Right cardiac atrium (tissue), 5 donors: ENCODE measurements around the gene CCDC40. TPM values are rescaled to one million over a fixed set of nuclear protein-coding genes. Genes with fewer than 3 reads are reported as not detected.

Source experiments
- ATAC-seq, 2 donors: fragments of 200-7000 bp; cut with Tn5 transposase; one replicate each; pipeline versions ENCODE4 v1.8.0 to v1.9.1; 2020; ENCODE audit warnings: moderate library complexity in 2 of 2, mild to moderate bottlenecking in 1 of 2
- DNase-seq, 3 donors: peaks; one replicate each; pipeline ENCODE4 v3.0.0-alpha.2; 2020
- H3K27ac ChIP-seq: one replicate; pipeline ENCODE4 v1.5.1; 2013; ENCODE audit warnings: mild to moderate bottlenecking, low read length, control low read depth, moderate library complexity
- H3K27me3 ChIP-seq: one replicate; pipeline ENCODE4 v1.6.1; 2013; ENCODE audit not compliant: control insufficient read depth, insufficient read depth
- H3K4me1 ChIP-seq: one replicate; pipeline ENCODE4 v1.6.1; 2013; ENCODE audit warnings: low read length; ENCODE audit not compliant: control insufficient read depth, insufficient read depth
- H3K4me3 ChIP-seq: one replicate; pipeline ENCODE4 v1.5.1; 2013; ENCODE audit warnings: low read length, control low read depth
- H3K9me3 ChIP-seq: one replicate; pipeline ENCODE4 v1.6.1; 2013; ENCODE audit warnings: low read length; ENCODE audit not compliant: control insufficient read depth
- WGBS: extraction: QIAGEN DNeasy Blood & Tissue Kit; methylation state at CpG from one replicate; pipeline ENCODE4 v1.1.7; 2013; 5-methylcytosine and 5-hydroxymethylcytosine counted together
- intact Hi-C, 4 donors: fragments of 100-400 bp; cut with DNase I; formaldehyde crosslinking; loops; one replicate each; pipeline versions ENCODE4 v1.11.0 to v1.14.0; 2022 to 2023
- polyA plus RNA-seq: library from polyadenylated mRNA; stranded (reverse); fragments of 200-250 nt; gene quantifications from one replicate; pipeline ENCODE4 v1.2.3, GENCODE V29; 2013
- total RNA-seq, 4 donors: library from RNA; stranded (reverse); fragmentation: NEBNext Ultra II Directional; extraction: Animal tissue kit (Norgen Biotek cat#: 25700); gene quantifications; one replicate each; pipeline ENCODE4 v1.2.1, GENCODE V29; 2021
- donor health status: healthy with polysubstance abuse.
- donor health status: DM: no; HTN: yes; CAD: no.
- donor health status: DM: no; HTN: no; CAD: no.
- donor health status: DM: no; HTN: yes; CAD: no; lungs with severe emphysema.
- donor health status: DM: yes; HTN: yes; CAD: no.

The CCDC40 gene
- total and polyA plus RNA-seq, 5 donors: 4.9 to 10.0 (median 7.4) TPM

DNA sequence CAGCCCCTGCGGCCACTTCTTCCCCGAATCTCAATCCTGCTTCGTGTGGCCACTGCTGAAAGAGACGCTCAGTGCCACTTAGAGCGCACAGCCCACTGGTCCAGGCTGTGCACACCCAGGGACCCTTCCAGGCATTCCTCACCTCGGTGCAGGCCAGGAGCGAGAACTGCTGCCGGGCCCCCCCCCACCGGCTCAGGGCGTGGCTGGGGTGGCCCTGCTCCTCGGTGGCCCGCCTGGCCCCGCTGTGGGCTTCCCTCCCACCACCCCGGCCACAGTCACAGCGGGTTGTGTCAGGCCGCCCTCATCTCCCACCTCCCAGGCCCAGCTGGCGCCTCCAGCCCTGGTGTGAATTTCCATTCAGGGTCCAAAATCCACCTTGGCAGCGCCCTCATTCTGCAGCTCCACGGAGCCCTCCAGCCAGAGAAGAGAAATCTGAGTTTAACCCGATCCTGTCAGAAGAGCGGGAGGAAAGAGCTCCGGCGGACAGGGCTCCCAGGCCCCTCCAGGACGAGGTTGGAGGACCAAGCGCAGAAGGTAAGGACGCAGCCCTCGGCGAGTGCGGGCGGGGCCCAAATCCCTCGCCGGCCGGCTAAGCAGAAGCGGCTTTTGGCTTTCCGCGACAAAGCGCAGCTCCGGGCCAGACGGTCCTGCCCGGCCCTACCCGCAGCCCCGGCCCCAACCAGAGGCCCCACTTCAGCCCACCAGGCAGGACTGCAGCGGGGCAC, 12.8 kb upstream of the CCDC40 start:
- DNase-seq (peak; percentile 58 to 87 (median 87)), ATAC-seq (peak; percentile 65 to 70)
- Histone ChIP-seq H3K4me1 (no peaks in the 10 kb centered on the region), H3K27ac (no peak overlapping the region), H3K27me3 (no peaks in the 10 kb centered on the region), H3K4me3 (no peak overlapping the region), H3K9me3 (no peaks in the 10 kb centered on the region)
- intact Hi-C loops: no loop called here
- WGBS: 67% methylated on average over 43 of the region's 43 CpGs

DNA sequence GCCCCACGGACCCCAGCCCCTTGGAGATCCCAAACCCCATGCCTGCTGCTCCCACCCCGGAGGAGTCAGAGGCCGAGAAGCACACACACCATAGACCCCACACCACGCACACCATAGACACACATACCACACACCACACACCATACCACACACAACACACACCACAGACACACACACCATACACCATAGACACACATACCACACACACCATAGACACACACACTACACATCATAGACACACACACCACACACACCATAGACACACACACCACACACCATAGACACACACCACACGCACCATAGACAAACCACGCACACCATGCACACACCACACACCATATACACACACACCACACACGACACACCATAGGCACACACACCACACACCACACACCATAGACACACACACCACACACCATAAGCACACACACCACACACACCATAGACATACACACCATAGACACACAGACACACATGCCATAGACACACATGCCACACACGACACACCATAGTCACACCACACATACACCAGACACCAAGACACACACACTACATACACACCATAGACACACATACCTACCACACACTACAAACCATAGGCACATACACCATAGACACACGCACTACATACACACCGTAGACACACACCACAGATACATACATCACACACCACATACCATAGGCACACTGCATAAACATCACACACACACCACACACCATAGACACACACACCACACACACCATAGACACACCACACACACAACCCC, 12.1 kb upstream of the CCDC40 start:
- no peaks in the 10 kb centered on the region for H3K9me3 ChIP-seq
- no peaks in the 10 kb centered on the region for H3K27me3 ChIP-seq
- DNase-seq (no peak), ATAC-seq (peak; percentile 3 to 9)
- no peak overlapping the region for H3K4me3 ChIP-seq
- no peaks in the 10 kb centered on the region for H3K4me1 ChIP-seq
- intact Hi-C loops: no loop called here
- no peak overlapping the region for H3K27ac ChIP-seq
- 57% methylated on average over 10 of the region's 10 CpGs for WGBS

GRCh38 chr17:80025140-80025539, 11.3 kb upstream of the CCDC40 start:
- Histone ChIP-seq H3K27me3 (no peaks in the 10 kb centered on the region), H3K4me3 (no peak overlapping the region), H3K9me3 (no peaks in the 10 kb centered on the region), H3K4me1 (peaks cover 1% of the 10 kb centered on the region), H3K27ac (no peak overlapping the region)
- WGBS: 59% methylated on average over 11 of the region's 11 CpGs
- ATAC-seq (no peak), DNase-seq (peak in 1 of 3 donors; percentile 52)
- intact Hi-C loops: no loop called here

DNA sequence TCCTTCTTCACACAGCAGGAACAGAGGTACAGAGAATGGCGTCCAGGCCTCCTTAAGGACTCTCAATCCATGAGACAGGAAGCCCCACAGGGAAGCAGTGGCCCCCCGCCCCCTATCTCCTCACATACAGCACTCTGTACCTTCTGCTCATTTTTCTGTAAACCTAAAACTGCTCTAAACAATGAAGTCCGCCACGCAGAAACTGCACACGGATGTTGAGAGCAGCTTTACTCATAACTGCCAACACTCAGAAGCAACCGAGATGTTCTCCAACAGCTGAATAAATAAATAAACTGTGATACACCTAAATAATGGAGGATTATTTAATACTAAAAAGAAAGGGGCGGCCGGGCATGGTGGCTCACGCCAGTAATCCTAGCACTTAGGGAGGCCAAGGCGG, 10.6 kb upstream of the CCDC40 start:
- Histone ChIP-seq H3K4me1 (peaks cover 2% of the 10 kb centered on the region), H3K4me3 (no peak overlapping the region), H3K27ac (no peak overlapping the region), H3K27me3 (no peaks in the 10 kb centered on the region), H3K9me3 (no peaks in the 10 kb centered on the region)
- intact Hi-C loops: no loop called here
- WGBS: 79% methylated on average over 10 of the region's 10 CpGs
- peak in 1 of 3 donors; percentile 37 for DNase-seq
- no peak for ATAC-seq

- ATAC-seq (no peak), DNase-seq (peak in 1 of 3 donors; percentile 78)
- intact Hi-C loops: no loop called here
- Histone ChIP-seq H3K27ac (no peak overlapping the region), H3K9me3 (no peaks in the 10 kb centered on the region), H3K4me3 (no peak overlapping the region), H3K27me3 (no peaks in the 10 kb centered on the region), H3K4me1 (peaks cover 2% of the 10 kb centered on the region)
- 68% methylated on average over 10 of the region's 10 CpGs for WGBS
Measured at GRCh38 chr17:80026359-80027042, 9.9 kb upstream of the CCDC40 start.

DNA sequence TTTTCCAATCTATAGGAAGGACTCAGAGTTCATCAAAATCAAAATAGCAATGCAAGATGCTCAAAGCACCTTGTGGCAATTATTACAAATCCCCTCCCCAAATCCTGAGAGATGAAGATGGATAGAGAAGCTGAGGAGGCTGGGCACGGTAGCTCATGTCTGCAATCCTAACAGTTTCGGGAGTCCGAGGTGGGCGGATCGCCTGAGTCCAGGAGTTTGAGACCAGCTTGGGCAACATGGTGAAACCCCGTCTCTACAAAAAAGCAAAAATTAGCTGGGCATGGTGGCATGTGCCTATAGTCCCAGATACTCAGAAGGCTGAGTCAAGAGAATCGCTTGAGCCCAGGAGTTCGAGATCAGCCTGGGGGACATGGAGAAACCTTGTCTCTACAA, 9.4 kb upstream of the CCDC40 start:
- H3K4me1 ChIP-seq: peaks cover 3% of the 10 kb centered on the region
- 96% methylated on average over 8 of the region's 8 CpGs for WGBS
- H3K27me3 ChIP-seq: no peaks in the 10 kb centered on the region
- no peak overlapping the region for H3K27ac ChIP-seq
- no peak for ATAC-seq
- peak in 1 of 3 donors; percentile 28 for DNase-seq
- no peak overlapping the region for H3K4me3 ChIP-seq
- intact Hi-C loops: no loop called here
- H3K9me3 ChIP-seq: no peaks in the 10 kb centered on the region

DNA sequence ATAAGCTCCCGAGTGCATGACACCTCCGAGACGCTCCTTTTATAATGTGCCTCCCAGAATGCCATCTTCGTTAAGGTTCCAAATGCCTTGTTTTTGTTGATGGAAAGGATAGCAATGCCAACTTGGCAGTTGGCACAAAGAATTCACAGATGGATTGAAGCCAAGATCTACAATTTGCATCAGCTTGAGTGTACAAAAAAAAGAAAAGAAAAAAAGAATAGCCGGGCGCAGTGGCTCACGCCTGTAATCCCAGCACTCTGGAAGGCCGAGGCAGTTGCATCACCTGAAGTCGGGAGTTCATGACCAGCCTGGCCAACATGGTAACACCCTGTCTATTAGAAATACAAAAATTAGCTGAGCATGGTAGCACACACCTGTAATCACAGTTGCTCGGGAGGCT, 8.4 kb upstream of the CCDC40 start:
- Histone ChIP-seq H3K9me3 (no peaks in the 10 kb centered on the region), H3K4me1 (peaks cover 4% of the 10 kb centered on the region), H3K4me3 (no peak overlapping the region), H3K27ac (peak overlapping the region; percentile 27), H3K27me3 (no peaks in the 10 kb centered on the region)
- no peak for DNase-seq
- WGBS: 74% methylated on average over 10 of the region's 10 CpGs
- ATAC-seq: no peak
- intact Hi-C loops: no loop called here

- intact Hi-C loops: no loop called here
Measured at GRCh38 chr17:80029258-80029974, 7.0 kb upstream of the CCDC40 start.

DNA sequence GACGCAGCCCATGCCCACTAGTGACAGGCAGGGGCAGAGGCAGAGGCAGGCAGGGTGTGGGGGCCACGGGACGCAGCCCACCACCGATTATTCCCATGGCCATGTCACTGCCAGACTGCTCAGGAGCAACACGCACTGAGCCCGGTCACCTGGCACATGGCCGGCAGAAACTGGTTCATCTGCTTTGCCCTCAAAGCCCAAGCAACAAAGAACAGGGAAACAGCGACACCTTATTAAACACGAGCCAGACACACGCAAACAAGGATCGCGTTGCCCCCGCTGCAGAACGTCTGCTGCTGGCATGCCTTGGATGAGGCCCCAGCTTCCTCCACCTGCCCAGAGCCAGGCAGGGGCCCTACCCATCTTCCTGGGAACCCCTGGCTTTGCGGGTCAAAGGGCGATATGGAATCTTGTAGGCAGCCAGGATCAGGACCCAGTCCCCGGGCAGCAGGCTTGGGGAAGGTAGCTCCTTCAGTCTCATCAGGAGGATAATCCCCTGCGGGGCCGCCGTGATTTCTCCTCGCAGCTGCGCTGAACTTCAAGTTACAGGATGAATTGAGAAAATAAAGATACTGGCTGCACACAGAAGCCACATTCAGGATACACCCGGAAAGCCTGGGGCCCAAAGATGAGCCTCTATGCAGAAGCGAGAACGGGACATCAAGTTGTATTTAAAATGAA, 5.6 kb upstream of the CCDC40 start:
- Histone ChIP-seq H3K4me3 (no peak overlapping the region), H3K27ac (no peak overlapping the region), H3K27me3 (no peaks in the 10 kb centered on the region), H3K9me3 (no peaks in the 10 kb centered on the region), H3K4me1 (peaks cover 4% of the 10 kb centered on the region)
- intact Hi-C loops: no loop called here
- WGBS: 94% methylated on average over 25 of the region's 25 CpGs
- ATAC-seq (no peak), DNase-seq (no peak)

More at GRCh38 chr17:80029258-80029974, 7.0 kb upstream of the CCDC40 start:
- Histone ChIP-seq H3K27me3 (no peaks in the 10 kb centered on the region), H3K9me3 (no peaks in the 10 kb centered on the region), H3K4me3 (no peak overlapping the region), H3K27ac (peak overlapping the region; percentile 79), H3K4me1 (peaks cover 4% of the 10 kb centered on the region)
- peak; percentile 93 to 96 (median 94) for DNase-seq
- peak; percentile 84 to 89 for ATAC-seq
- WGBS: 53% methylated on average over 9 of the region's 9 CpGs

GRCh38 chr17:80031691-80032430, 4.6 kb upstream of the CCDC40 start:
- WGBS: 88% methylated on average over 12 of the region's 12 CpGs
- no peak overlapping the region for H3K27ac ChIP-seq
- intact Hi-C loops: no loop called here
- no peaks in the 10 kb centered on the region for H3K27me3 ChIP-seq
- H3K4me1 ChIP-seq: peaks cover 4% of the 10 kb centered on the region
- no peaks in the 10 kb centered on the region for H3K9me3 ChIP-seq
- DNase-seq: no peak
- ATAC-seq: no peak
- H3K4me3 ChIP-seq: no peak overlapping the region
